HG03432 (cell line): ENCODE data around the gene CSAG3.
A peak's percentile ranks its signal among the peaks of the same experiment; 100 is the strongest.
"Not testable (repeated sequence)": the region's sequence is repeated elsewhere in the genome, so short reads cannot be mapped to it uniquely, and the experiment has no call there.

ENCODE experiments used
- ATAC-seq: cut with Tn5 transposase; IDR thresholded peaks from one replicate; pipeline ENCODE4 v1.9.1; 2021; ENCODE audit warnings: mild to moderate bottlenecking, moderate library complexity; ENCODE audit not compliant: unreplicated experiment

Gene CSAG3

GRCh38 chrX:152758918-152759317, at the start of gene CSAG3:
Gene CSAG3 (plus strand): TSS chrX:152759218.
- ATAC-seq: not testable (repeated sequence)

GRCh38 chrX:152713195-152713594, 45.8 kb upstream of the CSAG3 start:
- ATAC-seq: not testable (repeated sequence)

- not testable (repeated sequence) for ATAC-seq
Observed at GRCh38 chrX:152713815-152714787, 44.9 kb upstream of the CSAG3 start, which contains the start of gene MAGEA2B. Gene MAGEA2B (plus strand): TSS chrX:152714628. CDS start chrX:152717107, 2,479 bp downstream.

DNA sequence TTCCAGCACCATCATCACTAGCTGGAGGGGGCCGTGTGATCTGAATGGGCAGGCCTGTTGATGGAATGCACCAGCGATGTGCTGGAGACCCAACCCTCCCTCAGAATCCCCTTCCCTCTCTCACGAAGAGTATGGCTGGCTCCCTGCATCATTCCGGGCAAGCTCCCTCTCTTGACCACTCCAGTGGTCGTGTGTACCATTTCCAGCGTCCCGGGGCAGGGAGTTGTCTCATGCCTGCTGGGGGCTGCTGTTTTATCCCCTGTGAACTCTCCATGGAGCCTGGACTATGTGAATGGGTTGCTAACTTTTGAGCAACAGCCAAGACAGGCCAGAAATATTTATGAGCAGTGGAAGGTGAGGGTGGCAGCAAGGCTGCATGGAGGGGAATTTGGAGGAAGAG, 33.6 kb upstream of the CSAG3 start:
- no peak for ATAC-seq

- ATAC-seq: no peak
Observed at GRCh38 chrX:152733261-152733975, 25.6 kb upstream of the CSAG3 start, which contains the start of the genes CSAG1 and MAGEA12. Gene CSAG1 (minus strand): TSS chrX:152733721. CDS start chrX:152732460, 1,261 bp downstream. Gene MAGEA12 (plus strand): TSS chrX:152733757. CDS start chrX:152736162, 2,405 bp downstream.

DNA sequence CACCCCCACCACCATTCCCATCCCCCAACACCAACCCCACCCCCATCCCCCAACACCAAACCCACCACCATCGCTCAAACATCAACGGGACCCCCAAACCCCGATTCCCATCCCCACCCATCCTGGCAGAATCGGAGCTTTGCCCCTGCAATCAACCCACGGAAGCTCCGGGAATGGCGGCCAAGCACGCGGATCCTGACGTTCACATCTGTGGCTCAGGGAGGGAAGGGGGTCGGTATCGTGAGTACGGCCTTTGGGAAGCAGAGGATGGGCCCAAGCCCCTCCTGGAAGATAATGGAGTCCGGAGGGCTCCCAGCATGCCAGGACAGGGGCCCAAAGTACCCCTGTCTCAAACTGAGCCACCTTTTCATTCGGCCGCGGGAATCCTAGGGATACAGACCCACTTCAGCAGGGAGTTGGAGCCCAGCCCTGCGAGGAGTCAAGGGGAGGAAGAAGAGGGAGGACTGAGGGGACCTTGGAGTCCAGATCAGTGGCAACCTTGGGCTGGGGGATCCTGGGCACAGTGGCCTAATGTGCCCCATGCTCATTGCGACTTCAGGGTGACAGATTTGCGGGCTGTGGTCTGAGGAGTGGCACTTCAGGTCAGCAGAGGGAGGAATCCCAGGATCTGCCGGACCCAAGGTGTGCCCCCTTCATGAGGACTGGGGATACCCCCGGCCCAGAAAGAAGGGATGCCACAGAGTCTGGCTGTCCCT, 24.7 kb upstream of the CSAG3 start:
- not testable (repeated sequence) for ATAC-seq

DNA sequence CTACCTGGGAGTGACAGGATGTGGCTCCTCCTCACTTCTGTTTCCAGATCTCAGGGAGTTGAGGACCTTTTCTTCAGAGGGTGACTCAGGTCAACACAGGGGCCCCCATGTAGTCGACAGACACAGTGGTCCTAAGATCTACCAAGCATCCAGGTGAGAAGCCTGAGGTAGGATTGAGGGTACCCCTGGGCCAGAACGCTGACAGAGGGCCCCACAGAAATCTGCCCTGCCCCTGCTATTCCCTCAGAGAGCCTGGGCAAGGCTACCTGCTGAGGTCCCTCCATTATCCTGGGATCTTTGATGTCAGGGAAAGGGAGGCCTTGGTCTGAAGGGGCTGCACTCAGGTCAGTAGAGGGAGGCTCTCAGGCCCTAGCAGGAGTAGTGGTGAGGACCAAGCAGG, 23.9 kb upstream of the CSAG3 start:
- ATAC-seq: no peak

DNA sequence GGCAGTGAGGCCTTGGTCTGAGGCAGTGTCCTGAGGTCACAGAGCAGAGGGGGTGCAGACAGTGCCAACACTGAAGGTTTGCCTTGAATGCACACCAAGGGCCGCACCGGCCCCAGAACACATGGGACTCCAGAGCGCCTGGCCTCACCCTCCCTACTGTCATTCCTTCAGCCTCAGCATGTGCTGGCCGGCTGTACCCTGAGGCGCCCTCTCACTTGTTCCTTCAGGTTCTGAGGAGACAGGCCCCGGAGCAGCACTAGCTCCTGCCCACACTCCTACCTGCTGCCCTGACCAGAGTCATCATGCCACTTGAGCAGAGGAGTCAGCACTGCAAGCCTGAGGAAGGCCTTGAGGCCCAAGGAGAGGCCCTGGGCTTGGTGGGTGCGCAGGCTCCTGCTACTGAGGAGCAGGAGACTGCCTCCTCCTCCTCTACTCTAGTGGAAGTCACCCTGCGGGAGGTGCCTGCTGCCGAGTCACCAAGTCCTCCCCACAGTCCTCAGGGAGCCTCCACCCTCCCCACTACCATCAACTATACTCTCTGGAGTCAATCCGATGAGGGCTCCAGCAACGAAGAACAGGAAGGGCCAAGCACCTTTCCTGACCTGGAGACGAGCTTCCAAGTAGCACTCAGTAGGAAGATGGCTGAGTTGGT, 23.0 kb upstream of the CSAG3 start:
- no peak for ATAC-seq

DNA sequence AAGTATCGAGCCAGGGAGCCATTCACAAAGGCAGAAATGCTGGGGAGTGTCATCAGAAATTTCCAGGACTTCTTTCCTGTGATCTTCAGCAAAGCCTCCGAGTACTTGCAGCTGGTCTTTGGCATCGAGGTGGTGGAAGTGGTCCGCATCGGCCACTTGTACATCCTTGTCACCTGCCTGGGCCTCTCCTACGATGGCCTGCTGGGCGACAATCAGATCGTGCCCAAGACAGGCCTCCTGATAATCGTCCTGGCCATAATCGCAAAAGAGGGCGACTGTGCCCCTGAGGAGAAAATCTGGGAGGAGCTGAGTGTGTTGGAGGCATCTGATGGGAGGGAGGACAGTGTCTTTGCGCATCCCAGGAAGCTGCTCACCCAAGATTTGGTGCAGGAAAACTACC, 22.5 kb upstream of the CSAG3 start:
- not testable (repeated sequence) for ATAC-seq

GRCh38 chrX:152738560-152738959, 20.5 kb upstream of the CSAG3 start:
- ATAC-seq: no peak

- not testable (repeated sequence) for ATAC-seq
Observed at GRCh38 chrX:152753686-152754650, 5.0 kb upstream of the CSAG3 start, which contains the start of gene MAGEA2. Gene MAGEA2 (minus strand): TSS chrX:152753842. CDS start chrX:152751363, 2,479 bp downstream.

DNA sequence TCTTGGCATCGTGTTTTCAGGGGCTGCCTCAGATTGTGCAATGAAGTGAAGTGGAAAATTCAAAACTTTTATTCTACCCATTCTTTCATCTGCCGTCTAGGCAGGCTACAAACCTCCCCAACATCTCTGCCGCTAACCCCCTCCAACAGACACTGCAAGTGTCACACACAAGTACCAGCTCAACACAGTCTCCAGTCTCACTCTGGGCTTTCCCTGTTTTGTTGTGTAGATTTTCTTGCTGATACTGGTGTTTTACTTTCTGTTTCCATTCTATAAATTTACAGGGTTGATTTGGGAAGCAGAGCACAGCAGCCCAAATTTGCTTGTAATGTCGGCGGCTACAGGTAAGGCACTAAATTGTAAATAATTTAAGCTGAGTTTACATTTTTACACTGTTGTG, 4.1 kb upstream of the CSAG3 start:
- ATAC-seq: not testable (repeated sequence)

- not testable (repeated sequence) for ATAC-seq
Observed at GRCh38 chrX:152759544-152759943, 526 bp downstream of the CSAG3 start.

GRCh38 chrX:152761582-152761981, 2.6 kb downstream of the CSAG3 start:
- not testable (repeated sequence) for ATAC-seq

DNA sequence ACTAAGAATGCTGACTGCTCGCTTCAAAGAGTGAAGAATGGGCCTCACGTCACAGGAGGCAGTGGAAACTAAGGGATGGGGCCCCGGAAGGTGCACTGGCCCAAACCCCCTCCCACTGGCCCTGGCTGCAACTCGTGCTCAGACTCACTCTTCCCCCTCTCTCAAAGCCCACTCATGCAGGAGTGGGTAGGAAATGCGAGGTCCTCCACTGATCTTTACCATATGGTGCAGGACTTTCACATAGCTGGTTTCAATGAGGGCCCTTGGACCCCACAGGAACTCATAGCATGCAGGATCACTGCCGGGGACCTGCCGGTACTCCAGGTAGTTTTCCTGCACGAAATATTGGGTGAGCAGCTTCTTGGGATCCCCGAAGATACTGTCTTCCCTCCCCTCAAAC, 7.5 kb downstream of the CSAG3 start:
- not testable (repeated sequence) for ATAC-seq

DNA sequence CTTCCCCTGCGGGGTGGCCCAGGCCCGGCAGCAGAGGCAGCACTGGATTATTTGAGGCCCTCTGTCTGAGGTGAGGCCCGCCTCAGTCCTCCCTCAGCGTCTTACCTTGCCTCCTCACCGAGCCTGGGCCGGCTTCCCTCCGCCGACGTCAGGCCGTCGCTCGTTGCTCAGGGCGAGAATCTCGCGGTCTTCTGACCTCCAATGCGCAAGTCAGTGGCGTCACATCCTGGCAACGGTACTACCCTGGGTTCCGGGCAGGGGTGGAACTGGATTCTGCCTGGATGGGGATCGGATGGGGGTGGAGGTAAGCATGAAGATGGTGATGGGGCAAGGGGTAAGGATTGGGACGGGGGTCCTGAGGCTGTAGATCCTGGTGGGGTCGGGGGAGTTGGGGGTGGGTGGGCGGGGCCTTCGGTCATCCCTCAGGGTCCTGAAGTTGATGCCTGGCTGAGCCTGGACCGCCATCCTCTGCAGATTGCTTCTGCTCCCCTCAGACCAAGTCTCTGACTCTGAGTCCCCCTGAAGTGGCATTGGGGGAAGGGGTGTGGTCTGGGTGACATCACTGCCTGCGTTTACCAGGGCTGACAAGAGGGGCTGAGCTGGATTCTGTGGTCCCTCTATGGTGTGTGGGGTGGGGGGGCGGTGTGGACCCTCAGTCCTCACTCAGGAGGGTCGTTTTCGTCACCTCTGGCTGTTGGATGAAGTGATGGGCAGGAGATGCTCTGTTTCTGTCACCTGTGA, 10.7 kb downstream of the CSAG3 start, which contains the start of gene MAGEA6:
Gene MAGEA6 (minus strand): TSS at position 141 of the 741 bp plus-strand sequence. CDS start 2,039 bp downstream, outside the sequence.
- not testable (repeated sequence) for ATAC-seq

DNA sequence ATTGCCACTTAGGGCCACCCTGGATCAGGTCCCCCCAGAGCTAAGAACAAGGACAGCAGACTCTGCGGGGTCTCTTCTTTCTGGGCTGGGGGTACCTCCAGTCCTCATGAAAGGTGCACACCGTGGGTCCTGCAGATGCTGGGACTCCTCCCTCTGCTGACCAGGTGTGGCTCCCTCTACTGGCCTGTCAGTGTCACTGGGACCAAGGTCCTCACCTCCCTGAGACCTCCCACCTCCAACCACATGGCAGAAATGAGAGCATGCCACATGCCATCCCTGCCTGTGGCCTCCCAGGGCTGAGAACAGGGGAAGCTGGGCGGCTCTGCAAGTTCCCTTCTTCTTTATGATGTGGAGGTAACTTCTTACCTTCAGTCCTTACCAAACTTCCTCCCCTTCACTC, 28.0 kb downstream of the CSAG3 start:
- ATAC-seq: peak; percentile 88

DNA sequence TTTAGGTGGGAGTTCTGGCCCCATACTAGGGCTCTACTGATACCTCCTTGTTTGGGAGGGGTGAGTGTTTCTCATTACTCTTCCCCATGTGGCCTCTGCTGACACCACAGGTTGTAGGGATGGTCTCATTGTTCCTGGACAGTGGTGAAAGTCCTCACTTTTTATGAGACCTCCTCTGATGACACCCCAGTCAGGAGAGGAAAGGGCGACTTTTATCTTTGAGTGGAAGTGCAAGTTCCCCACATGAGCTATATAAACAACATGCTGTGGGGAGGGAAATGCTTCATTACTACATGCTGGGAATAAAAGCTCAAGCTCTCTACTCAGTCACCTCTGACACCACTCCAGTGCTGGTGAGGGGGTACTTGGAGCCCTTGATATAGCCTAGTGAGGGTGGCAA, 39.9 kb downstream of the CSAG3 start:
- ATAC-seq: no peak
